PC-3 (cell line): ENCODE measurements around the gene P2RX6. TPM values are rescaled to one million over a fixed set of nuclear protein-coding genes. Genes with fewer than 3 reads are reported as not detected.
A peak's percentile ranks its signal among the peaks of the same experiment; 100 is the strongest.
"Not testable (repeated sequence)": the region's sequence is repeated elsewhere in the genome, so short reads cannot be mapped to it uniquely, and the experiment has no call there.

Experiments used
- ATAC-seq: fragments of 200-7000 bp; cut with Tn5 transposase; 2 replicates; pipeline ENCODE4 v1.9.1; 2020; ENCODE audit warnings: mild to moderate bottlenecking, moderate library complexity
- BruUV-seq: library from RNA; stranded (reverse); fragments of 400-500 nt; replicated peaks from 2 replicates; lab custom pipeline; 2021; lab: Mats Ljungman, UMichigan
- CTCF ChIA-PET: fragments of 300-600 bp; sonication (Branson Sonifier 250); formaldehyde crosslinking; loops from one replicate; lab custom pipeline; 2022; ENCODE audit warnings: antibody characterized with exemption; lab: Charles Lee
- POLR2A ChIA-PET: fragments of 300-600 bp; sonication (Branson Sonifier 250); formaldehyde crosslinking; loops from one replicate; lab custom pipeline; 2022; ENCODE audit warnings: antibody characterized with exemption; ENCODE audit not compliant: unreplicated experiment; lab: Charles Lee
- DNase-seq: peaks from one replicate; pipeline ENCODE4 v3.0.0-alpha.2; 2015
- H2AFZ ChIP-seq: fragments of 300-600 bp; sonication (generic); 2 replicates; pipeline ENCODE4 v1.6.0; 2016; ENCODE audit warnings: antibody characterized with exemption, low read length
- H3F3A ChIP-seq: fragments of 300-600 bp; sonication (generic); one replicate; pipeline ENCODE4 v1.6.0; 2017; ENCODE audit warnings: antibody characterized with exemption, low read length, control low read depth, mild to moderate bottlenecking; ENCODE audit not compliant: unreplicated experiment
- H3K27ac ChIP-seq: fragments of 300-600 bp; sonication (generic); 2 replicates; pipeline ENCODE4 v1.5.1; 2016; ENCODE audit warnings: mild to moderate bottlenecking, low read length
- H3K27me3 ChIP-seq: fragments of 300-600 bp; sonication (generic); 2 replicates; pipeline ENCODE4 v1.6.1; 2016; ENCODE audit warnings: low read length, mixed read lengths
- H3K36me3 ChIP-seq: fragments of 300-600 bp; sonication (generic); 2 replicates; pipeline ENCODE4 v1.6.1; 2016; ENCODE audit warnings: low read depth, mixed run types, low read length, mixed read lengths
- H3K4me1 ChIP-seq: fragments of 300-600 bp; sonication (generic); 2 replicates; pipeline ENCODE4 v1.5.1; 2016; ENCODE audit warnings: low read length; ENCODE audit not compliant: insufficient read depth
- H3K4me2 ChIP-seq: fragments of 300-600 bp; sonication (generic); 2 replicates; pipeline ENCODE4 v1.6.0; 2016; ENCODE audit warnings: low read length
- H3K4me3 ChIP-seq: fragments of 300-600 bp; sonication (generic); 2 replicates; pipeline ENCODE4 v1.5.1; 2016; ENCODE audit warnings: mild to moderate bottlenecking, low read length, mixed read lengths
- H3K79me2 ChIP-seq: fragments of 300-600 bp; sonication (generic); 2 replicates; pipeline ENCODE4 v1.6.1; 2017; ENCODE audit warnings: low read length, mixed read lengths
- H3K9ac ChIP-seq: fragments of 300-600 bp; sonication (generic); 2 replicates; pipeline ENCODE4 v1.6.0; 2016; ENCODE audit warnings: mild to moderate bottlenecking, low read length
- H3K9me2 ChIP-seq: fragments of 300-600 bp; sonication (generic); replicated peaks from 2 replicates; pipeline ENCODE4 v1.6.1; 2016; ENCODE audit warnings: mixed run types, low read length, mixed read lengths
- H3K9me3 ChIP-seq: fragments of 300-600 bp; sonication (generic); 2 replicates; pipeline ENCODE4 v1.6.1; 2016; ENCODE audit warnings: low read length, mixed read lengths
- H4K20me1 ChIP-seq: fragments of 300-600 bp; sonication (generic); 2 replicates; pipeline ENCODE4 v1.6.1; 2016; ENCODE audit warnings: low read length, mixed read lengths
- EZH2 ChIP-seq: fragments of 300-600 bp; sonication (generic); IDR thresholded peaks from one replicate; pipeline ENCODE4 v1.6.1; 2017; ENCODE audit warnings: antibody characterized with exemption, mild to moderate bottlenecking, low read length; ENCODE audit not compliant: unreplicated experiment
- EZH2phosphoT487 ChIP-seq: fragments of 300-600 bp; sonication (generic); IDR thresholded peaks from 2 replicates; pipeline ENCODE4 v1.6.1; 2018; ENCODE audit warnings: mild to moderate bottlenecking, antibody characterized with exemption, low read length, borderline replicate concordance
- intact Hi-C: fragments of 100-400 bp; cut with micrococcal nuclease; formaldehyde crosslinking; loops from 2 replicates; pipeline ENCODE4 v1.9.0; 2023
- total RNA-seq: library from RNA; depleted of rRNA; stranded (reverse); fragments of >200 nt; gene quantifications from 2 replicates; pipeline ENCODE4 v1.2.3, GENCODE V29; 2014
- TF ChIP-seq, protein P1 (sequence below): fragments of 300-600 bp; sonication (generic); conservative IDR thresholded peaks from 2 replicates; pipeline ENCODE4 v1.5.1; 2017; ENCODE audit warnings: antibody characterized with exemption, low read depth, mild to moderate bottlenecking, low read length

Gene P2RX6
- total RNA-seq, 1 experiment from 2014 or later: 1.1 TPM

DNA sequence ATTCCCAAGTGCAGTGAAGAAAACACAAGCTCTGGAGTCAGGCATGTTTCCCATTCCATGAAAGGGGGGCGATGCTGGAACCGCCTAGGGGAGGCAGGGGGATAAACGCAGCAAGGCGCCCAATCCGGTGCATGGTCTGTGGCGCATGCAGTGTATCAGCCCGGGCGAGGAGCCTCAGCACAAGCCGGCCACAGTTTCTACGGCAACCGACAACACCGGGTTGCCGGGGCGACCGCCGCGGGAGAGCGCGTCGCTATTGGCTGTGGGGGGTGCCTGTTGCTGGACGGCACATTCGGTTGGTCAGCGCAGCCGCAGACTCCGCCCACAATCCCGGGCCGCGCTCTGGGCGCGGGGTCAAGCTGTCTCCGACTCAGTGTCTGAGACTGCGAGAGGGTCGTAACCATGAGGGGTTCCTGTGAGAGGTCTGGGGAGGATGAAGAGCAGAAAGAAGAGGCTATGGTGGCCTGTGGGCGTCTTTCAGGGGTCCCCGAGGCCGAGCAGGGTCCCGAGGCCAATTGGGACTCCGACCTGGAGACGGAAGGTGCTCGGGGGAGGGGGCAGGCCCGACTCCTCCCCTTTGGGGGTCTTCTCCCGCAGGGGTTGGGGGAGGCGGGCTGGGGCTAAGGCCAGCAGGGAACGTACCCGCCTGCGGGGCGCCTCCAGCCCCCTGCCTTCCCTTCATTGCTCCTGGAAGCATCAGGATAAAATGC, 30.8 kb downstream of the P2RX6 start, which contains the start of gene LRRC74B:
LRRC74B (plus strand) TSS at position 362 of the 710 bp plus-strand sequence; CDS start at position 403, 41 bp downstream.
- Histone ChIP-seq H2AFZ (peak within 1 kb of the TSS; percentile 84), H3K27ac (no peak within 1 kb of the TSS), H3K4me3 (peak within 1 kb of the TSS; percentile 60), H4K20me1 (no peaks in the 10 kb centered on the region), H3K36me3 (no peaks in the 10 kb centered on the region), H3K4me1 (peaks cover 19% of the 10 kb centered on the region), H3K79me2 (no peaks in the 10 kb centered on the region), H3K9me2 (no peaks in the 10 kb centered on the region), H3K9ac (no peak within 1 kb of the TSS), H3K9me3 (no peaks in the 10 kb centered on the region), H3K27me3 (no peaks in the 10 kb centered on the region), H3F3A (no peaks in the 10 kb centered on the region), H3K4me2 (peak within 1 kb of the TSS; percentile 87)
- POLR2A ChIA-PET: no interaction called here
- intact Hi-C loops: no loop called here
- peak; percentile 94 for ATAC-seq
- no TSS peak for BruUV-seq
- peak; percentile 79 for DNase-seq
- TF ChIP-seq, protein P1, sequence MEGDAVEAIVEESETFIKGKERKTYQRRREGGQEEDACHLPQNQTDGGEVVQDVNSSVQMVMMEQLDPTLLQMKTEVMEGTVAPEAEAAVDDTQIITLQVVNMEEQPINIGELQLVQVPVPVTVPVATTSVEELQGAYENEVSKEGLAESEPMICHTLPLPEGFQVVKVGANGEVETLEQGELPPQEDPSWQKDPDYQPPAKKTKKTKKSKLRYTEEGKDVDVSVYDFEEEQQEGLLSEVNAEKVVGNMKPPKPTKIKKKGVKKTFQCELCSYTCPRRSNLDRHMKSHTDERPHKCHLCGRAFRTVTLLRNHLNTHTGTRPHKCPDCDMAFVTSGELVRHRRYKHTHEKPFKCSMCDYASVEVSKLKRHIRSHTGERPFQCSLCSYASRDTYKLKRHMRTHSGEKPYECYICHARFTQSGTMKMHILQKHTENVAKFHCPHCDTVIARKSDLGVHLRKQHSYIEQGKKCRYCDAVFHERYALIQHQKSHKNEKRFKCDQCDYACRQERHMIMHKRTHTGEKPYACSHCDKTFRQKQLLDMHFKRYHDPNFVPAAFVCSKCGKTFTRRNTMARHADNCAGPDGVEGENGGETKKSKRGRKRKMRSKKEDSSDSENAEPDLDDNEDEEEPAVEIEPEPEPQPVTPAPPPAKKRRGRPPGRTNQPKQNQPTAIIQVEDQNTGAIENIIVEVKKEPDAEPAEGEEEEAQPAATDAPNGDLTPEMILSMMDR: no peak
- TF ChIP-seq EZH2phosphoT487 (no peak), EZH2 (no peak)
- CTCF ChIA-PET: no interaction called here

DNA sequence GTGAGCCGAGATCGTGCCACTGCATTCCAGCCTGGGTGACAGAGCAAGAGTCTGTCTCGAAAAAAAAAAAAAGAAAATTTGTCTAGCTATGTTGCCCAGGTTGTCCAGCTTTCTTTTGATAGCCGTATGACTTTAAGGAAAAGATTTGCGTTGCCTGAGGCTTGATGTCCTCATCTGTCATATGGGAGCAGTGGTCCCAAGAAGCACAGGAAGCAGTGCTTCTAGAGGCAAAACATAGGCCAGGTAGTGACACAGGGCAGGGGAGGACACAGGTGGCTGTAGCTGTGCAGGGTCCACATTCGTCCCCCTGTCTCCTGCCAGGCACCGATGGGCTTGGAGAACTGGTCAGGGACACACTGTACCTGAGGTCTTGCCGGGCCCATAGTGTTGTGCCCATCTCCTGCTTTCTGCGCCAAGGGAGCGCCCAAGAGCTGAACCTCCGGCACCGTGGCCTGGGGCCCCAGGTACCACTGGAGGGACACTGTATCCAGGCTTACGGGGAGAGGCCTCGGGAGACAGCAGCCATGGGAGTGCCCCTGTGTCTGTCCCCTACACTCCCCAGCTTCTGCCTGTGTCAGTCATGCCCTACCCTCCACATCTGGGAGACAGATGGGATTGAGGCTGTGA, 32.2 kb downstream of the P2RX6 start:
- Histone ChIP-seq H3K4me1 (peaks cover 19% of the 10 kb centered on the region), H3K27me3 (no peaks in the 10 kb centered on the region), H3K9me3 (no peaks in the 10 kb centered on the region), H2AFZ (no peak overlapping the region), H3K9me2 (no peaks in the 10 kb centered on the region), H3K4me3 (no peak overlapping the region), H3K79me2 (no peaks in the 10 kb centered on the region), H3K27ac (no peak overlapping the region), H3K9ac (no peak overlapping the region), H3F3A (no peaks in the 10 kb centered on the region), H3K36me3 (no peaks in the 10 kb centered on the region), H3K4me2 (no peak overlapping the region), H4K20me1 (no peaks in the 10 kb centered on the region)
- no peak for ATAC-seq
- no peak for DNase-seq
- no peak for TF ChIP-seq EZH2
- no peak for TF ChIP-seq EZH2phosphoT487
- ChIA-PET POLR2A (no interaction called here), CTCF (no interaction called here)
- BruUV-seq: no TSS peak
- intact Hi-C loops: no loop called here

DNA sequence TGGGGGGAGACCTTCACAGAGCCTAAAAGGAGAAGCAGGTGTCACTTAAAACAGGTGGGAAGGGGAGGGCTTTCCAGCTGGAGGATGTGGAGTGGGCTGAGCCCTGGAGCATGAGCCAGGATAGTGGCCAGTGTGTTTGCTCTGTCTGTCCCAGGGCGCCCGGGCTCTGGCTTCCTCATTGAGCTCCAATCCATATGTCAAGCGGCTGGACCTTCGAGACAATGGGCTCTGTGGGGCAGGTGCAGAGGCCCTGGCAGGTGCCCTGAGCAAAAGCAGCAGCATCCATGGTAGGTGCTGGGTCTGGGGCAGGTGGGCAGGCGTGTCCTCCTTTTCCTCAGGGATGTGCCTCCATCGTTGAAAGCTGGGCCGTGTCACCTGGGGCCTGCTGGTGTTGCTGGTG, 32.8 kb downstream of the P2RX6 start:
- CTCF ChIA-PET: no interaction called here

GRCh38 chr22:21048448-21048847, 33.5 kb downstream of the P2RX6 start:
- H3K4me3 ChIP-seq, H3K9me3 ChIP-seq, CTCF ChIA-PET, BruUV-seq, H3K27me3 ChIP-seq, H3K27ac ChIP-seq, H3K9me2 ChIP-seq, ATAC-seq, H3K9ac ChIP-seq, H2AFZ ChIP-seq, intact Hi-C loops, POLR2A ChIA-PET, H3K36me3 ChIP-seq, DNase-seq, H4K20me1 ChIP-seq, H3K79me2 ChIP-seq, H3K4me2 ChIP-seq, H3F3A ChIP-seq: not testable (repeated sequence)
- H3K4me1 ChIP-seq: peaks cover 17% of the 10 kb centered on the region

More for the DNA sequence above, 32.8 kb downstream of the P2RX6 start:
- TF ChIP-seq, protein P1: no peak
- no peak for TF ChIP-seq EZH2phosphoT487
- TF ChIP-seq EZH2: no peak
- Histone ChIP-seq H3K4me1 (peaks cover 19% of the 10 kb centered on the region), H3F3A (no peaks in the 10 kb centered on the region), H2AFZ (no peak overlapping the region), H3K9me3 (no peaks in the 10 kb centered on the region), H3K4me2 (no peak overlapping the region), H3K9me2 (no peaks in the 10 kb centered on the region), H3K79me2 (no peaks in the 10 kb centered on the region), H3K27ac (no peak overlapping the region), H3K27me3 (no peaks in the 10 kb centered on the region), H3K4me3 (no peak overlapping the region), H4K20me1 (no peaks in the 10 kb centered on the region), H3K36me3 (no peaks in the 10 kb centered on the region), H3K9ac (no peak overlapping the region)
- no TSS peak for BruUV-seq
- ATAC-seq (no peak), DNase-seq (no peak)
- intact Hi-C loops: no loop called here
- POLR2A ChIA-PET: no interaction called here

DNA sequence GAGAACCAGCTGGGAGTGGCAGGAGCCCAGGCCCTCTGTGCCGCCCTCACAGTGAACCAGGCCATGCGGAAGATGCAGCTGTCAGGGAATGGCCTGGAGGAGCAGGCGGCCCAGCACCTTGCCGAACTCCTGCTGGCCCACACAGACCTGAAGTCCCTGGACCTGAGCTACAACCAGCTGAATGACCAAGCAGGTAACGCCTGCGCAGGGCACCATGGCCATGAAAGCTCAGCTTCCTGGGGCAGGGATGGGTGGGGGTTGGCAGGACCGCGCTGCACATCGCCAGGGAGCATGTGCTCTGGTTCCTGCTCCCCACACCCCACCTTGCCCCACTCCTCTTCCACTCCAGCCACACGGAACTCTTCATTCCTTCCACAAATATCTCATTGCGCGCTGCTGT, 34.0 kb downstream of the P2RX6 start:
- POLR2A ChIA-PET, intact Hi-C loops, ATAC-seq, H3K4me3 ChIP-seq, H3F3A ChIP-seq, H3K9me3 ChIP-seq, H2AFZ ChIP-seq, H4K20me1 ChIP-seq, H3K4me2 ChIP-seq, H3K27me3 ChIP-seq, CTCF ChIA-PET, DNase-seq, H3K79me2 ChIP-seq, H3K36me3 ChIP-seq, H3K27ac ChIP-seq, H3K9me2 ChIP-seq, H3K9ac ChIP-seq, BruUV-seq: not testable (repeated sequence)
- H3K4me1 ChIP-seq: peaks cover 12% of the 10 kb centered on the region
